Measurements from ENCODE around the gene PTAFR. TPM values are rescaled to one million over a fixed set of nuclear protein-coding genes. Genes with fewer than 3 reads are reported as not detected.

Gene PTAFR
- total RNA-seq, 3 donors from 2014 or later (not counting 1 experiment from before 2014, with no cell fraction given) = 1.2 to 6.4 (median 1.5) TPM

DNA sequence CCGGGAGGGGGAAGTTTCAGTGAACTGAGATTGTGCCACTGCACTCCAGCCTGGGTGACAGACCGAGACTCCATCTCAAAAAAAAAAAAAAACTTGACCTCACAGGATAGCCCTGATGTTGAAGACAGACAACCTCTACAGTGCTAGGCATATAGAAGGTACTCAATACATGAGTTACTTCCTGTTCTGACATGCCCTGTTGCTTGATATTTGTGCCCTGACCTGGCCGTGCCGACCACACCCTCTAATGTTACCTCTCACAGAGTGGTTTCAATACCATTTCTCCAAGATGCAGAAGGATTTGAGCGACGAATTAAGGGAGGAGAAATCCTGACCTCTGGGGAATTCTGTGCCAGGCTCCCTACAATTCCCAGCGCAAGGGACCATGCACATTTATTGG, 5.2 kb downstream of the PTAFR start:
- H3K4me3 ChIP-seq (ENCODE audit: low read length) = no peak overlapping the region
- ATAC-seq (no peak), DNase-seq (no peak)
- H3K27me3 ChIP-seq (ENCODE audit: control insufficient read depth, insufficient read depth, low read length) = no peaks in the 10 kb centered on the region
- H3K36me3 ChIP-seq (ENCODE audit: control insufficient read depth, insufficient read depth, low read length) = no peaks in the 10 kb centered on the region
- 71% methylated on average over 7 of the region's 7 CpGs for WGBS (ENCODE audit: insufficient coverage)
- TF ChIP-seq CTCF (IDR thresholded peaks at IDR 0.05) = no peak
- H3K9me3 ChIP-seq (ENCODE audit: control insufficient read depth, insufficient read depth, low read length) = no peaks in the 10 kb centered on the region
- Mint-ChIP-seq H3K36me3 (no peaks in the 10 kb centered on the region), H3K27ac (peak overlapping the region; percentile 8 to 45), H3K9me3 (no peaks in the 10 kb centered on the region), H3K27me3 (ENCODE audit: low read depth in 2 of 2) (no peaks in the 10 kb centered on the region), H3K4me3 (no peak overlapping the region), H3K4me1 (peaks cover 50 to 59% of the 10 kb centered on the region in 2 donors)
- intact Hi-C loops (cut with micrococcal nuclease) = no loop called here
- H3K4me1 ChIP-seq (ENCODE audit: control insufficient read depth, insufficient read depth, low read length) = peaks cover 60% of the 10 kb centered on the region
- H3K27ac ChIP-seq (ENCODE audit: low read length) = no peak overlapping the region

DNA sequence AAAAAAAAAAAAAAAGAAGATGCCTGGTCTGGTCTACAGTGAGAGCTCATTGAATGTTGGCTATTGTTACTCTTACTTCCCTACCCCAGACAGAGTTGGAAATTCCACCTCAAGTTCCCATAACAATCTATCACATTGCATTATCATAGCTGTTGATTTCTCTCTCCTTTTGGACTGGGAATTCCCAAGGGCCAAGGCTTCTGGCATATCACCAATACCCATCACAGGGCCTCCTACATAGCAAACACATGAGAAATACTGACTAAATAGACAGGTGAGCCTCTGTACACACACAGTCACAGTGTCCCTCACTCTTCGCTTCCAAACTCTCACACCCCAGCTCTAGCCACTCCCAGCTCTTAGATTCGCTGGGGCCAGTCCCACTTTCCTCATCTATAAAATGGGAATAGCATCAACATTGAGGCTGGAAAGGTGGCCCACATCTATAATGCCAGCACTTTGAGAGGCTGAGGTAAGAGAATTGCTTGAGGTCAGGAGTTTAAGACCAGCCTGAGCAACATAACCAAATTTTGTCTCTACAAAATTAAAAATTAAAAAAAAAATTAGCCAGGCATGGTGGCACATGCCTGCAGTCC, 6.4 kb downstream of the PTAFR start:
- no peak for DNase-seq
- Mint-ChIP-seq H3K9me3 (no peaks in the 10 kb centered on the region), H3K27me3 (ENCODE audit: low read depth in 2 of 2) (no peaks in the 10 kb centered on the region), H3K36me3 (no peaks in the 10 kb centered on the region), H3K4me3 (no peak overlapping the region), H3K27ac (peak overlapping the region in 1 of 2 donors; percentile 73), H3K4me1 (peaks cover 50 to 58% of the 10 kb centered on the region in 2 donors)
- H3K4me3 ChIP-seq (ENCODE audit: low read length) = no peak overlapping the region
- 100% methylated on average over 2 of the region's 2 CpGs for WGBS (ENCODE audit: insufficient coverage)
- H3K27me3 ChIP-seq (ENCODE audit: control insufficient read depth, insufficient read depth, low read length) = no peaks in the 10 kb centered on the region
- no peaks in the 10 kb centered on the region for H3K9me3 ChIP-seq (ENCODE audit: control insufficient read depth, insufficient read depth, low read length)
- H3K36me3 ChIP-seq (ENCODE audit: control insufficient read depth, insufficient read depth, low read length) = no peaks in the 10 kb centered on the region
- ATAC-seq = no peak
- intact Hi-C loops (cut with micrococcal nuclease) = no loop called here
- H3K27ac ChIP-seq (ENCODE audit: low read length) = no peak overlapping the region
- peaks cover 53% of the 10 kb centered on the region for H3K4me1 ChIP-seq (ENCODE audit: control insufficient read depth, insufficient read depth, low read length)
- TF ChIP-seq CTCF (IDR thresholded peaks at IDR 0.05) = no peak

GRCh38 chr1:28163496-28164161, 12.9 kb downstream of the PTAFR start:
- TF ChIP-seq CTCF (IDR thresholded peaks at IDR 0.05) = no peak
- no peak for ATAC-seq

More at GRCh38 chr1:28163496-28164161, 12.9 kb downstream of the PTAFR start:
- H3K27ac ChIP-seq (ENCODE audit: low read length) = no peak overlapping the region
- H3K9me3 Mint-ChIP-seq = no peaks in the 10 kb centered on the region
- no peaks in the 10 kb centered on the region for H3K27me3 ChIP-seq (ENCODE audit: control insufficient read depth, insufficient read depth, low read length)
- peaks cover 0 to 4% of the 10 kb centered on the region in 2 donors for H3K27me3 Mint-ChIP-seq (ENCODE audit: low read depth in 2 of 2)
- peaks cover 1 to 19% of the 10 kb centered on the region in 2 donors for H3K4me1 Mint-ChIP-seq
- no peaks in the 10 kb centered on the region for H3K36me3 ChIP-seq (ENCODE audit: control insufficient read depth, insufficient read depth, low read length)
- no peaks in the 10 kb centered on the region for H3K36me3 Mint-ChIP-seq
- 96% methylated on average over 4 of the region's 4 CpGs for WGBS (ENCODE audit: insufficient coverage)
- no peaks in the 10 kb centered on the region for H3K9me3 ChIP-seq (ENCODE audit: control insufficient read depth, insufficient read depth, low read length)
- DNase-seq = no peak
- no peak overlapping the region for H3K4me3 Mint-ChIP-seq
- H3K27ac Mint-ChIP-seq = no peak overlapping the region
- no peak overlapping the region for H3K4me3 ChIP-seq (ENCODE audit: low read length)
- H3K4me1 ChIP-seq (ENCODE audit: control insufficient read depth, insufficient read depth, low read length) = peaks cover 6% of the 10 kb centered on the region
- intact Hi-C loops (cut with micrococcal nuclease) = no loop called here
